Thoracic aorta (tissue), 2 donors: ENCODE results near the gene GLT8D1. TPM values are rescaled to one million over a fixed set of nuclear protein-coding genes. Genes with fewer than 3 reads are reported as not detected.

ENCODE experiments used
- ATAC-seq: fragments of 150-250 bp; one replicate; pipeline ENCODE4 v1.8.0; 2017; ENCODE audit warnings: low read depth; ENCODE audit not compliant: insufficient number of reproducible peaks, low FRiP score
- DNase-seq: peaks from one replicate; pipeline ENCODE4 v3.0.0-alpha.2; 2020; ENCODE audit warnings: low spot score
- H3K27ac ChIP-seq, 2 donors: fragments of 200-600 bp; sonication (generic); 1 replicate in 1 of 2; 2 replicates in 1 of 2; pipeline ENCODE4 v1.5.1; 2016; ENCODE audit warnings: mild to moderate bottlenecking in 2 of 2, moderate library complexity in 2 of 2
- H3K27me3 ChIP-seq: fragments of 200-600 bp; sonication (generic); replicated peaks from 2 replicates; pipeline ENCODE4 v1.6.0; 2016; ENCODE audit warnings: mild to moderate bottlenecking; ENCODE audit not compliant: insufficient read depth
- H3K36me3 ChIP-seq: fragments of 200-600 bp; sonication (generic); one replicate; pipeline ENCODE4 v1.5.1; 2016
- H3K4me1 ChIP-seq, 2 donors: fragments of 200-600 bp; sonication (generic); 1 replicate in 1 of 2; 2 replicates in 1 of 2; pipeline versions ENCODE4 v1.5.1 to v1.6.0; 2016; ENCODE audit warnings: low read depth in 2 of 2, mild to moderate bottlenecking in 1 of 2; ENCODE audit not compliant: control insufficient read depth in 1 of 2
- H3K4me3 ChIP-seq: fragments of 200-600 bp; sonication (generic); 2 replicates; pipeline ENCODE4 v1.5.1; 2016; ENCODE audit warnings: mild to moderate bottlenecking
- H3K9me3 ChIP-seq: fragments of 200-600 bp; sonication (generic); 2 replicates; pipeline ENCODE4 v1.5.1; 2016
- CTCF ChIP-seq: fragments of 200-600 bp; sonication (generic); IDR thresholded peaks from one replicate; pipeline ENCODE4 v1.5.1; 2019; ENCODE audit warnings: antibody characterized with exemption
- total RNA-seq, 2 donors: library from RNA; depleted of rRNA; stranded (reverse); fragments of >200 nt; gene quantifications; one replicate each; pipeline versions ENCODE4 v1.1.0 to v1.2.3, GENCODE V29; 2016

GLT8D1 gene
- total RNA-seq, 2 donors from 2014 or later = 54.4 to 64.6 TPM

GRCh38 chr3:52695798-52696671 lies 9.6 kb downstream of the GLT8D1 start:
- H3K36me3 ChIP-seq = peaks cover 61% of the 10 kb centered on the region
- ATAC-seq = no peak
- no peaks in the 10 kb centered on the region for H3K27me3 ChIP-seq
- no peak overlapping the region for H3K27ac ChIP-seq
- no peak for TF ChIP-seq CTCF
- H3K4me3 ChIP-seq = no peak overlapping the region
- no peaks in the 10 kb centered on the region for H3K4me1 ChIP-seq
- no peak for DNase-seq
- no peaks in the 10 kb centered on the region for H3K9me3 ChIP-seq

DNA sequence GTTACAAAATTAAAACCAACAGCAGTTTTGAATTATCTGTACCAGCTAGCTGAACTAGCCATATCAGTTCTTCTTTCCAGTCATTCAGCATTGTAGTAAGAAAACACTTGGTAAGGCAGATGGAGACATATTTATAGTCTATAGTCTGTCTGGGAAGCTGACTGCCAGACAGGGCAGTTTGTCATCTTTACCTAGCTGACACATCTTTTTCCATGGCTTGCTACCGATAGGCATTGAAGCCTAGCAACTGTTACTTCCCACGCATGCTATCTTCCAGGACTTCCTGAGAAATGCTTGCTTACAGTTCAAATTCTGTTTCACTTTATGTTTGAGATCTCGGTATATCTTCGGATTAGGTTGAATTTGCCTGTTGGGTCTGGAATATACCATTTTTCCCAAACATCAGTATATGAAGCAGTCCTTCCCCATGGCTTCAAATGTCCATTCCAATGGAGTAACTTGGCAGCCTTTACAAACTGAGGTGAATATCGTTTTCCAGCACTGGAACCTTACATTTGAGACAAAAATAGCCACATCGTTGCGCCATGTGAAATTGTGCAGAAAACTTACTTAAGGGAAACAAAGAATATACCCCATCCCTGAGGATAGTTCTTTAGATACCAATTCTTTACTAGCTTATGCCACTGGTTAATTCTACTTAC lies 10.9 kb downstream of the GLT8D1 start:
- no peaks in the 10 kb centered on the region for H3K27me3 ChIP-seq
- ATAC-seq (no peak), DNase-seq (no peak)
- peaks cover 75% of the 10 kb centered on the region for H3K36me3 ChIP-seq
- H3K9me3 ChIP-seq = no peaks in the 10 kb centered on the region
- no peak overlapping the region for H3K4me3 ChIP-seq
- H3K4me1 ChIP-seq = no peaks in the 10 kb centered on the region
- no peak for TF ChIP-seq CTCF
- no peak overlapping the region for H3K27ac ChIP-seq

GRCh38 chr3:52693071-52693470 lies 12.5 kb downstream of the GLT8D1 start:
- no peak for TF ChIP-seq CTCF
- H3K36me3 ChIP-seq = peaks cover 90% of the 10 kb centered on the region

DNA sequence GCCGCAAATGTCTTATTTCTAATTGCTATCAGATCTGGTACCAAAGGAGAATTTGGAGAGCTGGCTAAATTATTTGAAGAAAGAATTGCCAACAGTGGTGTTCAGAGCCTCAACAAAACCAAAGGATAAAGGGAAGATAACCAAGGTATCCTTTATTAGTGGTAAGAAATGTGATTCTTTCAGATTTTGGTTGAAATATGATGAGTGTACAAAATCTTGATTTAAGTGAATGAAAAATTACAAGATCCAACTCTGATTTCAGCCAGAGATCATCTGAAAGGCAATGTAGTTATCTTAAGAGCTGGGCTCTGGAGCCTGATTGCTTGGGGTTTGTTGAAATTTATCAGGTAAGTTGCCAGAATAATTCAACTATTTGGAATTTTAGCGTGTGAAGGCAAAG lies 15.0 kb downstream of the GLT8D1 start:
- Histone ChIP-seq H3K27me3 (no peaks in the 10 kb centered on the region), H3K4me1 (peaks cover 5 to 13% of the 10 kb centered on the region in 2 donors), H3K36me3 (peaks cover 77% of the 10 kb centered on the region), H3K9me3 (no peaks in the 10 kb centered on the region), H3K4me3 (no peak overlapping the region), H3K27ac (no peak overlapping the region)
- no peak for TF ChIP-seq CTCF
- ATAC-seq (no peak), DNase-seq (no peak)

More at GRCh38 chr3:52693071-52693470, 12.5 kb downstream of the GLT8D1 start:
- Histone ChIP-seq H3K4me1 (no peaks in the 10 kb centered on the region), H3K4me3 (no peak overlapping the region), H3K27me3 (no peaks in the 10 kb centered on the region), H3K27ac (no peak overlapping the region), H3K9me3 (no peaks in the 10 kb centered on the region)
- DNase-seq (no peak), ATAC-seq (no peak)

- ATAC-seq (no peak), DNase-seq (no peak)
- no peak overlapping the region for H3K4me3 ChIP-seq
- no peaks in the 10 kb centered on the region for H3K9me3 ChIP-seq
- no peak for TF ChIP-seq CTCF
- peaks cover 65% of the 10 kb centered on the region for H3K36me3 ChIP-seq
- no peaks in the 10 kb centered on the region for H3K27me3 ChIP-seq
- no peak overlapping the region for H3K27ac ChIP-seq
- H3K4me1 ChIP-seq = peaks cover 12 to 23% of the 10 kb centered on the region in 2 donors
Observed at GRCh38 chr3:52689151-52689550, 16.4 kb downstream of the GLT8D1 start.
